DND-41 (cell line): ENCODE results near the gene TRIP12.

Source experiments
- EZH2 ChIP-seq: IDR thresholded peaks from 3 replicates; pipeline ENCODE4 v1.6.1; 2012; ENCODE audit warnings: borderline replicate concordance, low read depth, mild to moderate bottlenecking, moderate library complexity, low read length, inconsistent platforms; ENCODE audit not compliant: severe bottlenecking
- TF ChIP-seq, protein P1 (sequence below): IDR thresholded peaks from 2 replicates; pipeline ENCODE4 v1.5.1; 2012; ENCODE audit warnings: borderline replicate concordance, low read length, moderate library complexity, mild to moderate bottlenecking; ENCODE audit not compliant: poor library complexity, severe bottlenecking; ENCODE audit errors: extremely low read depth

GRCh38 chr2:229952256-229952835 lies 30.5 kb upstream of the TRIP12 start:
- TF ChIP-seq, protein P1, sequence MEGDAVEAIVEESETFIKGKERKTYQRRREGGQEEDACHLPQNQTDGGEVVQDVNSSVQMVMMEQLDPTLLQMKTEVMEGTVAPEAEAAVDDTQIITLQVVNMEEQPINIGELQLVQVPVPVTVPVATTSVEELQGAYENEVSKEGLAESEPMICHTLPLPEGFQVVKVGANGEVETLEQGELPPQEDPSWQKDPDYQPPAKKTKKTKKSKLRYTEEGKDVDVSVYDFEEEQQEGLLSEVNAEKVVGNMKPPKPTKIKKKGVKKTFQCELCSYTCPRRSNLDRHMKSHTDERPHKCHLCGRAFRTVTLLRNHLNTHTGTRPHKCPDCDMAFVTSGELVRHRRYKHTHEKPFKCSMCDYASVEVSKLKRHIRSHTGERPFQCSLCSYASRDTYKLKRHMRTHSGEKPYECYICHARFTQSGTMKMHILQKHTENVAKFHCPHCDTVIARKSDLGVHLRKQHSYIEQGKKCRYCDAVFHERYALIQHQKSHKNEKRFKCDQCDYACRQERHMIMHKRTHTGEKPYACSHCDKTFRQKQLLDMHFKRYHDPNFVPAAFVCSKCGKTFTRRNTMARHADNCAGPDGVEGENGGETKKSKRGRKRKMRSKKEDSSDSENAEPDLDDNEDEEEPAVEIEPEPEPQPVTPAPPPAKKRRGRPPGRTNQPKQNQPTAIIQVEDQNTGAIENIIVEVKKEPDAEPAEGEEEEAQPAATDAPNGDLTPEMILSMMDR = no peak
- no peak for TF ChIP-seq EZH2
